GM10248 (cell line): ENCODE results near the gene SPACA9.

Experiments used
- CTCF ChIA-PET: fragments of 300-600 bp; sonication (Branson Sonifier 250); formaldehyde crosslinking; extraction: SDS; loops from one replicate; lab custom pipeline; 2021; ENCODE audit warnings: antibody characterized with exemption; lab: Yijun Ruan, JAX
- POLR2A ChIA-PET: fragments of 350-650 bp; sonication (Branson Sonifier 250); formaldehyde crosslinking; extraction: SDS; loops from one replicate; lab custom pipeline; 2020; ENCODE audit warnings: antibody characterized with exemption; lab: Yijun Ruan, JAX
- DNase-seq: peaks from one replicate; pipeline ENCODE4 v3.0.0; 2012; ENCODE audit errors: extremely low spot score
- CTCF ChIP-seq: IDR thresholded peaks from 2 replicates; pipeline ENCODE4 v1.5.1; 2012; ENCODE audit warnings: mild to moderate bottlenecking, low read depth; ENCODE audit errors: extremely low read depth, missing control alignments, control extremely low read depth

The SPACA9 gene

GRCh38 chr9:132894862-132895835 is 16.5 kb downstream of the SPACA9 start:
- ChIA-PET CTCF (interaction anchor here (3.2 to 10.7 kb wide), 3 partner anchors 9 to 20 kb away, joined by 10 to 135 read pairs (median 33); partner anchors contain the start of gene SPACA9), POLR2A (interaction anchor here (1.2 kb wide), 1 partner anchor 10 kb away, joined by 3 read pairs; no protein-coding TSS in a partner anchor)
- TF ChIP-seq CTCF: no peak
- no peak for DNase-seq

- DNase-seq: no peak
- ChIA-PET CTCF (interaction anchor here (1.1 to 10.7 kb wide), 3 partner anchors 8 to 47 kb away, joined by 3 to 135 read pairs (median 33); no protein-coding TSS in a partner anchor), POLR2A (interaction anchor here (1.2 kb wide), 1 partner anchor 8 kb away, joined by 3 read pairs; no protein-coding TSS in a partner anchor)
- no peak for TF ChIP-seq CTCF
These were observed 17.6 kb downstream of the SPACA9 start for GRCh38 chr9:132896264-132896663.

- no peak for DNase-seq
- no peak for TF ChIP-seq CTCF
- ChIA-PET POLR2A (no interaction called here), CTCF (interaction anchor here (1.1 to 10.7 kb wide), 4 partner anchors 8 to 47 kb away, joined by 3 to 135 read pairs (median 6); no protein-coding TSS in a partner anchor)
These were observed 18.2 kb downstream of the SPACA9 start for GRCh38 chr9:132896906-132897305.

- CTCF ChIA-PET: interaction anchor here (0.8 to 10.7 kb wide), 3 partner anchors 10 to 17 kb away, joined by 3 to 135 read pairs (median 8); no protein-coding TSS in a partner anchor
- no peak for DNase-seq
- POLR2A ChIA-PET: no interaction called here
- TF ChIP-seq CTCF: no peak
These were observed 19.4 kb downstream of the SPACA9 start for GRCh38 chr9:132898051-132898450.

- POLR2A ChIA-PET: no interaction called here
- peak; percentile 88 for TF ChIP-seq CTCF
- DNase-seq: peak; percentile 84
- CTCF ChIA-PET: interaction anchor here (0.8 to 10.7 kb wide), 32 partner anchors 8 to 428 kb away, joined by 3 to 135 read pairs (median 5); partner anchors contain the start of gene SPACA9
These were observed 23.4 kb downstream of the SPACA9 start for GRCh38 chr9:132901858-132902831.
